HG03378 (cell line): ENCODE results near the gene PLVAP.

Experiments used
- ATAC-seq: cut with Tn5 transposase; IDR thresholded peaks from one replicate; pipeline ENCODE4 v1.9.1; 2021; ENCODE audit warnings: mild to moderate bottlenecking, moderate library complexity; ENCODE audit not compliant: unreplicated experiment

Gene PLVAP

DNA sequence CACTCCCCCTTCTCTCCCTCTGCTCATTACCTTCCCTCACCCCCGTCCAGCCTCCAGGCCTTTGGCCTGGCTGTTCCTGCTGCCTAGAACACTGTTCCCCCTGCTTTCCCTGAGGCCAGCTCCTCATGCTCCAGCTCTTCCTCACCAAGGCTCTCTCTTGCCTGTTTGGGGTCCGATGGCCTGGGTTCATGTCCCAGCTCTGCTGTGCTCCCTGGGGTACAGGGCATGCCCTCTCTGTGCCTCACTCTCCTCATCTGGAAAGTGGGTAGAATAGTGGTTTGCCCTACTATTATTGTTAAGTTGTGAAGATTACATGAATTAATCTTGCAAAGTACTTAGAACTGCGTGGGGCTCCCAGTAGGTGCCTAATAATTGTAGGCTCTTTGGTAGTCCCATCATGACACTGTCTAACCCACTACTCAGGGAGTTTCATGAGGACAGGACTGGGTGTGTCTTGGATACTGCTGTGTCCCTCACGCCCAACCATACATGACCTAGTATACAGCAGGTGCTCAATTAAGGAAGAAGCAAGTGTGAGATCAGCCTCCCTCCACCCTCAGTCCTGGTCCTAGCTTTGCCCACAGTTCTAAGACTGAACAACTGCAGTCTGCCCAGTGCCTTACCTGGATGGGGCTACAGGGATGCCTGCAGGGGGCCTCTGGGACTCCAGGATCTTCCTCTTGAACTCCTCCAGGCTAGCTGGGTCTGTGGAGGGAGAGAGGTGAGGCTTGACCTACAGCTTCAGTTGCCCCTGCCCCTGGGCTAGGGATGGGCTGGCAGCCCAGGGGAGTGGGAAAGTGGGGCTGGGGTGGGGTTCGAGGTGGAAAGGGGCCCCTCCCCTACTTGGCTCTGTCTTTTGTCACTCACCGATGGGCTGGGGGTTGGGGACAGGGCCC is 17.0 kb downstream of the PLVAP start:
- ATAC-seq = no peak

DNA sequence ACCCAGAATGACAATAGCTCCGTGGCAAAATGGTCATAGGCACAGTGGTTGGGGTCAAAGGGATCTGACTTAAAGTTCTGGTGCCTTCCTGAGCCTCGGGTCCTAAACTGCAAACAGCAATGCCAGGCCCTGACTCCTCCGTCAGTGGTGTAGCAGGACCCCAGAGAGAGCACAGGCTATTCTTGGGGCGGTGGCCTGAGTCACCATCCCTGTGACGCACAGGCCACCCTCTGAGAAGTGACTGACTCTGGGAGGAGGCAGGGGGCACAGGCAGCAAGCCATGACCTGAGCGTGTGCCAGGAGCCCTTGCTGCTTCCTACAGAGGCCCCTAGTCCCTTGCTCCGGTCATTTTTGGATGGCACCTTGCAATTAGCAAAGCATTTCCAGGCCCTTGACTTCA is 18.7 kb downstream of the PLVAP start:
- ATAC-seq = no peak

DNA sequence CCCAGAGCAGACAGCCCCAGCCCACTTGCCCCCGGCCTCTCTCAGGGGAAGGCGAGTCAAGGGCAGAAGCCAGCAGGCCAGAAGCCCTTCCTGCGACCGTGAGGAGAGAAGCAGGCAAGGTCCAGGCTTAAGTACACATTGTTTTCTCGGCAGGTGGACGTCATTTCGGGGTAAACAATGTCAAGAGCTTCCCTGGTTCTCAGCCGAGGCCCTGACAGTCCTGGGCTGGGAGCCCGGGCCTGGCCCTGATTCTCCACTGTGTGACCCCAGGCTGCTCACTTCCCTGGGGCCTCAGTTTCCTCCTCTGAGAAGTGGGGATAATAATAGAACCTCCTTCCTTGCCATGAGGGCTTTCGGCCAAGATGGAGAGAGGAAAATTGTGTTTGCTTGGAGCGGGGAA is 19.4 kb downstream of the PLVAP start:
- no peak for ATAC-seq

DNA sequence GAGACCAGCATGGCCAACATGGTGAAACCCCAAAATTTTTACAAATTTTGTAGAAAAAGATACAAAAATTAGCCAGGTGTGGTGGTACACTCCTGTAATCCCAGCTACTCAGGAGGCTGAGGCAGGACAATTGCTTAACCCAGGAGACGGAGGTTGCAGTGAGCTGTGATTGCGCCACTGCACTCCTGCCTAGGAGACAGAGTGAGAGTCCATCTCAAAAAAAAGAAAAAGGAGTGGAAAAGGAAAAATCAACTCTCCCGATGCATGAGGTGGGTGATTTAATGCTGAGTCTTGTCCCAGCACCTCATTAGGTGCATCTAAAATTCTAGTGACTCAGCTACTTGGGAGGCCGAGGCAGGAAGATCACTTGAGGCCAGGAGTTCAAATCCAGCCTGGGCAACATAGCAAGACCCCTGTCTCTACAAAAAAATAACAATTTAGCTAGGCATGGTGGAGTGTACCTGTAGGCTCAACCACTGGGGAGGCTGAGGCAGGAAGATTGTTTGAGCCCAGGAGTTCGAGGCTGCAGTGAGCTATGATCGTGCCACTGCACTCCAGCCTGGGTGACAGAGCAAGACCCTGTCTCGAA is 20.0 kb downstream of the PLVAP start:
- no peak for ATAC-seq

DNA sequence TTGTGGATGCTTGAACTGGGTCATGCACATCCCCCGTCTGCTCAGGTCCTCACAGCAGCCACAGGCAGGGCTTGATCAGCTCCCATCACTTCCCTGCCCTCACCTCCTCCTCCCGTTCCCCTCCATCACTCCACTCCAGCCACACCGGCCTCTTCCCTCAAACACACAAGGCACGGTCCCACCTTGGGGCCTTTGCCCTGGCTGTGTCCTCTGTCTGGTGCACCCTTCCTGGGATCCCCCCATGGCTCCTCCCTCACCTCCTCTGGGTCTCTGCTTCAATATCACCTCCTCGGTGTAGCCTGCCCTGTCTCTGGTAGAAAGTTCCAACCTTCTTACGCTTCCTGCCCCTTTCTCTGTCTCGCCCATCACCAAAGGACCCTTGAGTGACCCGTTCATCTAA is 23.8 kb downstream of the PLVAP start:
- ATAC-seq = no peak

DNA sequence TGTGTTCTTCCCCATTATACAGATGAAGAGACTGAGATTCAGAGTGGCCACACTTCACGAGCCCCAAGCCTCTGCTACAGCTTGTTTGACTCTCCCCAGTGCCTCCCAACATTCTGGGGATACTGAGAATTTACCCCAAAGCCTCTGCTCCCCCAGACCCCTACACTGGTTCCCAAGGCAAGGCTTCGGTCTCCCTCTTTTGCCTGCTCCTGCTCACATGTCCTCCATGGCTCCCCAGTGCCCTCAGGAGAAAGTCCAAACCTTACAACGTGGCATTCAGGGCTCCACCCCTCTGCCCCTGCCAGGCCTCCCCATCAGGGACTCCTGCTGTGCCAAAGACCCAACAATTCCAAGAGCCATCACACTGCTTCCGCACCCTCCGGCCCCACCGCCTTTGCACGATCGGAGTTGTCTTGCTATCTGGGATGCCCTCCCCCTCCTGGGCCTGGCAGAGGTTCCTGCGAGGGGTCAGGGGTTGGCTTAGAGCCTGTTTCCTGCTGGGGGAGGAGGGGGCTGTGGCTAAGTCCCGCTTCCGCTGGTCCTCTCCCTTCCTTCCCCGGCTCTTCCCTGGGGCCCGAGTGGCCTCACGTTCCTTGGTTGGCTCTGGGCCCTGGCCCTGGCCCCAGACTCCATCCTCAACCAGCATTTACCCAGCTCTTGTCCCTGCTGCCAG is 24.4 kb downstream of the PLVAP start:
- ATAC-seq = no peak

DNA sequence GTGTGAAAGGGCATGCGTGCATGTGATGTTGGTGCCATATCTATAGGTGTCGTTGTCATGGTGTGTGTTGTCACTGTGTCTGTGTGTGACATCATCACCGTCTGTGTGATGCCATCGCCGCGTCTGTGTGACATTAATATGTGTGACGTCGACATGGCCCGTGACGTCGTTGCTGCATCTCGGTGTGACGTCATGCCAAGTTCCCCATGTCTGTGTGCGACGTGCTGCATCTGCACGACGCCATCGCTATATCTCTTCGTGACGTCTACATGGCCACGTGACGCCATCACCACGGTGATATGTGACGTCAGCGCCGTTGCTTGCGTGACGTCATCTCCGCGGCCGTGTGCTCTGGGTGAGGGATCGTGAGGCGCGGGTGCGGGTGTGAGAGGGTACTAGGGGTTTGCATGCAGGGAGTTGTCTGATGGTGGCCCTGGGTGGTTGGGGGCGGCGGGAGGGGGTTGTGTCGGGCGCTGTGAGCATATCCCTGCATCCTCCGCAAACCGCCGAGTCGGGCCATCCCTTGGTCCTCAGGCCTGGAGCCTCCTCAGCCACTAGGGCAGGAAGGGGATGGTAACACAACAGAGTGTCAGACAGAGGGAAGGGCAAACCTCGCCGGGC is 25.2 kb downstream of the PLVAP start:
- ATAC-seq = no peak

DNA sequence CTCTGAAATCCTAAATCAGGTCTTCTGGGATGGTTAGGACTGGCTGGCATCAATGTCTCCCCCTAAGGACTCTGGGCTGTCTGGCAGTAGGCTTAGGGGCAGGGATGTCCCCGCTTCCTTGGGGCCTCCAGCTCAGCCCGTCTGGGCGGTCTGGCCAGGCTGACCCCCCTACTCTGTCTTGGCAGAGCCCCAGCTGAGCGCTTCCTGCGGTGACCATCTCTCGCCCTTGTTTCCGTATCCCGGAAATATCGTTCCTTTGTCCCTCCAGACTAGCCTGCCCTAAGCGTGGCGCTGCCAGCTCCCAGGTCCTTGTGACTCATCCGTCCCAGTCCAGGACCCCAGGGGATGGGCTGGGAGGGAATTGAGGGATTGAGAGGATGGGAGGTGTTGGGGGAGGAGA is 28.4 kb downstream of the PLVAP start:
- no peak for ATAC-seq

DNA sequence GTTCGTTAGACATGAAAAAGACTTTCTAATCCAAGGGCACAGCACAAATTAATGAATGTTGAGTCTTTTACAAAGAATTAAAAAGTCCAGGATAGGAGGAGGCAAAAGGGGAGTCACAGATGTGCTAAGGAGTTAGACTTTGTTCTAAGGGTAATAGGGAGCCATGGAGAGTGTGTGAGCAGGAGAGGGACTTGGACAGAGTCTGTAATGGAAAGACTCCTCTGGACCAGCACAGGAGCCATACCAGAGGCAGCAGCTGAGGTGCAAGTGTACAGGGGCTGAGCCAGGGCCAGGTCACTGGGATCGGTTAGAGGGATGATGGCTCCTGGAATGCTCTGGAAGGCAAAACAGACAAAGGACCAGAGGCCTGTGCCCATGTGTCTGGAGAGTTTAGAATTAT is 29.3 kb downstream of the PLVAP start:
- no peak for ATAC-seq

DNA sequence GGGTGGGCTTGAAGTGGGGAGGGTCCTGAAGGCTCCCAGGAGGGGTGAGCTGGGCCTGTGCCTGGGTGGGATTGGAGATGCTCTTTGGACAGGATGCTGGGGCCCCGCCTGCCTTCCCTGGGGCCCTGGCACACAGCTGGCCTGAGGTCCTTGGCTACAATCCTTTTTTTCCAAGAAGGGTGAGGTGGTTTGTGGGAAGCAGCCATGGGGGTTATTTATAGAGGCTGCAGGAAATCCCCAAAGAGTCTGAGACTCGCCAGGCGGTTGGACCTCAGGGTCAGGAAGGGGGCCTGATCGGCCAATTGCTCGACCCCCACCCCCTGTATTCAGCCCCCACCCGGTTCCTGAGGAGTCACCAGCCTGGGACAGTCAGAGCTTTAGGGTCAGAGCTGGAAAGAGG is 29.8 kb downstream of the PLVAP start:
- no peak for ATAC-seq

DNA sequence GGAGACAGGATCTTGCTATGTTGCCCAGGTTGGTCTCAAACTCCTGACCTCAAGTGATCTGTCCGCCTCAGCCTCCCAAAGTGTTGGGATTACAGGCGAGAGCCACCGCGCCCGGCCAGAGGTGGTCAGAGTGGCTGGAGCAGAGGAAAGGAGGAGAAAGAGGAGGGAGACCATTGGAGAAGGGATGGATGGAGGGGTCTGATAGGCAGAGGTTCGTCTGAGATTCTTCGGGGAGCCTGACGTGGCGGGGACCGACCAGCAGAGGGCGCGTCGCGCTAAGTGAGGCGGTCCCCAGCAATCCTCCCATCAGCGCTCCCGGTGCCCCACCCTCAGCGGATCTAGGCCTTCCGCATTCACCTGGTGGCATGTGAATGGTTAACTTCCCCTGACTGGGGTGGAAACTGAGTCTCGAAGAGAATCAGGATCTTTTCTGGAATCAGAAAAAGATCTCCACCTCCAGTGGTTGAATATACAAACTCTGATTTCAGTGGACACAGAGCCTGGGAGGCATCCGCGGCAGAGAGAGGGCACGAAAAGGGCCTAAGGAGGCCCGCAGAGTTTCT is 31.0 kb downstream of the PLVAP start:
- no peak for ATAC-seq

DNA sequence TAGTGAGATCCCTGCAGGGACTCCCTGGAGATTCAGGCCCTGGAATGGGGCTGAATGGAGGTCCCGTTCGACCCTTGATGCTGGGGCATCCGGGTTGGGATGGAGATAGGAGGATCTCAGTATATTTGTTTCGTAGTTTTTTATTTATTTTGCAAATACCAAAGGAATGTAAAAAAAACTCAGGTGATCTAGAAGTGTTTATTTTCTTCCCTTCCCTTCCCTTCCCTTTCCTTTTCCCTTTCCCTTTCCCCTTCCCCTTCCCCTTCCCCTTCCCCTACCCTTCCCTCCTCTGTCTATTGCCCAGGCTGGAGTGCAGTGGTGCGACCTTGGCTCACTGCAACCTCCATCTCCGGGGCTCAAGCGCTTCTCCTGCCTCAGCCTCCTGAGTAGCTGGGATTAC is 35.3 kb downstream of the PLVAP start:
- no peak for ATAC-seq

DNA sequence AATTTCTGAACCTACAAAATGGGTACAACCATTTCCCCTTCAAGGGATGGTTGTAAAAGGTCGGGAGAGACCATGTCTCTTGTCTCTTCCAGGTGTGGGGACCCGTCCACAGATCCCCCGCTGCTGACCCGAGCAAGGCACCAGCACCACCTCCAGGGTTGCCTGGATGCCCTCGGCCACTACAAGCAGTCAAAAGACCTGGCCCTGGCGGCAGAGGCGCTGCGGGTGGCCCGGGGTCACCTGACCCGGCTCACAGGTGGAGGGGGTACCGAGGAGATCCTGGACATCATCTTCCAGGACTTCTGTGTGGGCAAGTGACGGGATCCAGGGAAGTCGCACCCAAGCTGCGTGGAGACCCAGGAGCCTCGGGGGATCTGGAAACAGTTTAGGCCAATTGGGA is 35.8 kb downstream of the PLVAP start:
- ATAC-seq = no peak

DNA sequence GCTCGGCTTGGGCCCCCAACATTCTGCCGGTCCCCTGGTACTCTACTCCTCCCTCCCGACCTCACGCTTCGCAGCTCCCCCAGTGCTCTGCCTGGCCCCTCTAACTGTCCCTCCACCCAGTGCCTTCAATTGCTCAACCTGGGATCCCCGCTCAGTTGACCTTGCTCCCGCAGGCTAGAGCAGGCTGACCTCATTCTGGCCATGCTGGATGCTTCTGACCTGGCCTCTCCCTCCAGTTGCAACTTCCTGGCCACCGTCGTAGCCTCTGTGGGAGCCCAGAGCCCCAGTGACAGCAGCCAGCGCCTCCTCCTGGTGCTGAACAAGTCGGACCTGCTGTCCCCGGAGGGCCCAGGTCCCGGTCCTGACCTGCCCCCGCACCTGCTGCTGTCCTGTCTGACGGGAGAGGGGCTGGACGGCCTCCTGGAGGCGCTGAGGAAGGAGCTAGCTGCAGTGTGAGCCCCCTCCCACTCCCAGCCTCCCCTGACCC is 36.2 kb downstream of the PLVAP start:
- no peak for ATAC-seq

DNA sequence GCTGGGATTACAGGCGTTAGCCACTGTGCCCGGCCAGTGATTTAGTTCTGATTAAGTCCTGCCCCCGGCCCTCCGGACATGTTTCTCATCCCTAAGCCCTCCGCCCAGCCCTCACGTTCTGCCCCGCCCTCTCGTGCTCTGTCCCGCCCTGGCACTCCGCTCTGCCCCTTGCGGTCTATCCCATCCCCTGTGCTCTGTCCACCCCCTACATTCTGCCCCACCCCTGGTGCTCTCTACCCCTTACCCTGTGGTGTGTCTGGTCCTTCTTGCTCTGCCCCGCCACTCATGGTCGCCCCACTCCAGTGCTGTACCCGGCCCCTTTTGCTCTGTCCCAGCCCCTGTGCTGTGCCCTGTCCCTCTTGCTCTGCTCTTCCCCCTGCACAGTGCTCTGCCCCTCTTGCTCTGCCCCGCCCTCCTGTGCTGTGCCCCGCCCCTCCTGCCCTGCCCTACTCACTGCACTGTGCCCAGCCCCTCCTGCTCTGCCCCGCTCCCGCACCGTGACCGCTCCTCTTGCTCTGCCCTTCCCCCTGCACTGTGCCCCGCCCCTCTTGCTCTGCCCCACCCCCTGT is 36.8 kb downstream of the PLVAP start:
- ATAC-seq = no peak

DNA sequence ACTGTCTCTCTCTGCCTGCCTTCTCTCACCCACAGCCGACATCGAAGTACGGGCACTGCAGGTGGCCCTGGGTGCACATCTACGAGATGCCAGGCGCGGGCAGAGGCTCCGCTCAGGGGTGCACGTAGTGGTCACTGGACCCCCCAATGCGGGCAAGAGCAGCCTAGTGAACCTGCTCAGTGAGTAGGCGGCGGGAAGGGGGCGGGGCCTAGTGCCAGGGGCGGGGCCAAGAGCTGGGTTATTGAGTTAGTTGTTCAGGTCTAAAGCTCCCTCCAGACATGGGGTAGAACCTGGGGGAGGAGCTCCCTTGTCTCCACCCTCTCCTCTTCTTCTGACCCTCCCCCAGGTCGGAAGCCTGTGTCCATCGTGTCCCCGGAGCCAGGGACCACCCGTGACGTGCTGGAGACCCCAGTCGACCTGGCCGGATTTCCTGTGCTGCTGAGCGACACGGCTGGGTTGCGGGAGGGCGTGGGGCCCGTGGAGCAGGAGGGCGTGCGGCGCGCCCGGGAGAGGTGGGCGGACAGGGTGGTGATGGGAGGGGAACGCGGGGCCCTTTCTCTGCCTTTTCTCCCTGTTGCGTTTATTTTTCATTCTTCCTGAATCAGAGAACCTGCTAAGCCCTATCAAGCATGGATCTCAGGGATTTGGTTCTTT is 37.9 kb downstream of the PLVAP start:
- ATAC-seq = no peak

DNA sequence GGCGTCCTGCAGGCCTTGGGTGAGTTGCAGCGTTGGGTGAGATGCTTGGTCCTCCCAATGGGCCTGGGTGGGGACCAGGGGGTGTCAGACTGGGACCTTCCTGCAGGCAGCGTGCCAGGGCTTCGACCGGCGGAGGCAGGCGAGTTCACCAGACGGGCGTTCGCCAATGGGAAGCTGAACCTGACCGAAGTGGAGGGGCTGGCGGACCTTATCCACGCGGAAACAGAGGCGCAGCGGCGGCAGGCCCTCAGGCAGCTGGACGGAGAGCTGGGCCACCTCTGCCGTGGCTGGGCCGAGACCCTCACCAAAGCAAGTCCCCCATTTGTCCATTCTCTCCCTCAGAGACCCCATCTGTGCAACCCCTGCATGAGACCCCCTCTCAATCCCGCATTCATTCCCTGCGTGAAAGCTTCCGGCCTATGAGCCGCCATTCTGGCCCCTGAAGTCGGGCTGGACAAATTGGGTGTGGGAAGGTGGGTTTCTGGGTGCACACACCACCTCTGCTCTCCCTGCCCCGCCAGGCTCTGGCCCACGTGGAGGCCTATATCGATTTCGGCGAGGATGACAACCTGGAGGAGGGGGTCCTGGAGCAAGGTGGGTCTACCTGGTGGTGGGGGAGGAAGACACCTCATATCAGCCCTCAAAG is 38.6 kb downstream of the PLVAP start:
- ATAC-seq = no peak

DNA sequence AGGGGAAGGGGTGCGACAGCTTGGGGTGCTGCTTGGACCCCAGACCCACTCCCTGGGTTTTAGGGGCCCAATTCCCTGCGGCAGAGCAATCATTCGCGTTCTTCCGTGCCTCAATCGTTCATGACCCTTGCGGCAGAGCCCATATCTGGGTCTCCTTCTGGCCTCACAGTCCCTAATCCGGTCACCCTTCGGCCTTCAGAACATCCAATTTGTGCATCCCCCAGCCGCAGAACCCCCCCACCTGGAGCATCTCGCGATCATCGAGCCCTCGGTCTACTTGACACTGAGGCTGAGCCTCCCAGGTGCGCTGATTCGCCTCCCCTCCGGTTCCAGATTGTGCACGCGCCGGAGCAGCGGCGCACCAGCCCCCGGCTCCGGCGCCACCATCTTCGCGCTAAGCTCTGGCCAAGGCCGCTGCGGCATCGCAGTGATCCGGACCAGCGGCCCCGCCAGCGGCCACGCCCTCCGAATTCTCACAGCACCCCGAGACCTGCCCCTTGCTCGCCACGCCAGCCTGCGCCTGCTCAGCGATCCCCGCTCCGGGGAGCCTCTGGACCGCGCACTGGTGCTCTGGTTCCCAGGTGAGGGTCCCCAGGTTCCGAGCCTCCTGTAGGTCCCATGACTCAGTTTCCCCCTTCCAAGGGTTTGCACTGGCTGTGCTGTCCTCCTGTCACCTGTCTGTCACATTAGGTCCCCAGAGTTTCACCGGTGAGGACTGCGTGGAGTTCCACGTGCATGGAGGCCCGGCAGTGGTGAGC is 39.3 kb downstream of the PLVAP start:
- ATAC-seq = no peak
